RWPE1 (cell line): ENCODE results near the gene HNF1A.

Experiments used
- CTCF ChIA-PET: fragments of 350-600 bp; sonication (Branson Sonifier 250); formaldehyde crosslinking; extraction: SDS; loops from one replicate; lab custom pipeline; 2021; lab: Yijun Ruan, JAX
- POLR2A ChIA-PET: fragments of 400-600 bp; formaldehyde crosslinking; extraction: SDS; loops from one replicate; lab custom pipeline; 2020; ENCODE audit warnings: antibody characterized with exemption; ENCODE audit not compliant: low non-redundant PET; lab: Yijun Ruan, JAX
- DNase-seq: peaks from one replicate; pipeline ENCODE4 v3.0.0; 2012; ENCODE audit warnings: low spot score
- H3K27ac ChIP-seq: fragments of 450-650 bp; 2 replicates; pipeline ENCODE4 v1.5.1; 2017
- CTCF ChIP-seq: fragments of 450-650 bp; conservative IDR thresholded peaks from 2 replicates; pipeline ENCODE4 v1.5.1; 2017; ENCODE audit warnings: low read depth, mild to moderate bottlenecking

The HNF1A gene

GRCh38 chr12:120982659-120983058 is 4.3 kb downstream of the HNF1A start:
- H3K27ac ChIP-seq: no peak overlapping the region
- TF ChIP-seq CTCF: no peak
- POLR2A ChIA-PET: no interaction called here
- CTCF ChIA-PET: interaction anchor here (0.5 to 2.7 kb wide), 2 partner anchors 10 to 11 kb away, joined by 3 to 7 read pairs; no protein-coding TSS in a partner anchor
- no peak for DNase-seq

- POLR2A ChIA-PET: no interaction called here
- no peak for TF ChIP-seq CTCF
- CTCF ChIA-PET: interaction anchor here (0.6 to 2.7 kb wide), 2 partner anchors 12 to 150 kb away, joined by 3 to 7 read pairs; no protein-coding TSS in a partner anchor
These were observed 5.4 kb downstream of the HNF1A start for GRCh38 chr12:120983759-120984158.

GRCh38 chr12:120984351-120984898 is 6.1 kb downstream of the HNF1A start:
- ChIA-PET POLR2A (no interaction called here), CTCF (interaction anchor here (0.6 kb wide), 2 partner anchors 28 to 151 kb away, joined by 3 to 7 read pairs; no protein-coding TSS in a partner anchor)

More at GRCh38 chr12:120983759-120984158, 5.4 kb downstream of the HNF1A start:
- no peak for DNase-seq
- no peak overlapping the region for H3K27ac ChIP-seq

GRCh38 chr12:120988234-120988633 is 9.9 kb downstream of the HNF1A start:
- DNase-seq: no peak
- no peak for TF ChIP-seq CTCF
- ChIA-PET CTCF (no interaction called here), POLR2A (no interaction called here)
- H3K27ac ChIP-seq: no peak overlapping the region

More at GRCh38 chr12:120984351-120984898, 6.1 kb downstream of the HNF1A start:
- DNase-seq: no peak
- no peak for TF ChIP-seq CTCF
- no peak overlapping the region for H3K27ac ChIP-seq

- ChIA-PET POLR2A (no interaction called here), CTCF (no interaction called here)
- DNase-seq: no peak
- no peak overlapping the region for H3K27ac ChIP-seq
- TF ChIP-seq CTCF: no peak
These were observed 10.3 kb downstream of the HNF1A start for GRCh38 chr12:120988658-120989057.

- DNase-seq: no peak
- POLR2A ChIA-PET: no interaction called here
- CTCF ChIA-PET: interaction anchor here (0.8 kb wide), 1 partner anchor 345 kb away, joined by 3 read pairs; no protein-coding TSS in a partner anchor
- TF ChIP-seq CTCF: no peak
- no peak overlapping the region for H3K27ac ChIP-seq
These were observed 11.3 kb downstream of the HNF1A start for GRCh38 chr12:120989687-120990086.
